ENCODE data around the gene ALPK3.

The ALPK3 gene

DNA sequence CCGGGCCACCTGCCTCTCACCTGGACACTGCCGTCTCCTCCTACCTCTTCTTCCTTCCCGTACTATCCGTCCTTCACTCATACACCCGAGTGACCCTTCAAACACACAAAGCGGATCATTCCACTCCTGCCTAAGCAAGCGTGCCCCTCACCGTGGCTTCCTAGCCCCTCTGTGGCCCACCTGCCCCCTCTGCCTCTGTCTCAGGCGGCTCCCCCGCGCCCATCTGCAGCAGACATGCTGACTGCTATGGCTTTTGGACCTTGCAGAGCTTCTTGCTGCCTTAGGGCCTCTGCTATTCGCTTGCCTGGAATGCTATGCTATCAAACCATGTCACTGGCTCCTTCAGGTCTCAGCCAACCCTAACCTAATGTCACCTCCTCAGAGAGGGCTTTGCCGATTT is 105.4 kb downstream of the ALPK3 start:
- DNase-seq (ENCODE audit: low read depth), result no peak
